HL-60 (cell line): ENCODE results near the gene DAD1.
A peak's percentile ranks its signal among the peaks of the same experiment; 100 is the strongest.
"Not testable (repeated sequence)": the region's sequence is repeated elsewhere in the genome, so short reads cannot be mapped to it uniquely, and the experiment has no call there.

ENCODE experiments used
- DNase-seq, 2 experiments: peaks; one replicate each; pipeline ENCODE4 v3.0.0-alpha.2; 2010 to 2020; ENCODE audit warnings: low read depth in 1 of 2, low spot score in 1 of 2
- H3K27ac ChIP-seq: fragments of 250-450 bp; sonication (Bioruptor Pico); replicated peaks from 2 replicates; pipeline ENCODE4 v1.5.1; 2020; ENCODE audit warnings: mild to moderate bottlenecking, moderate library complexity
- H3K27me3 ChIP-seq: fragments of 250-450 bp; sonication (Bioruptor Pico); 2 replicates; pipeline ENCODE4 v1.5.1; 2021; ENCODE audit warnings: mild to moderate bottlenecking, moderate library complexity; ENCODE audit not compliant: insufficient read depth, poor library complexity, severe bottlenecking
- H3K4me3 ChIP-seq: replicated peaks from 2 replicates; pipeline ENCODE4 v1.5.1; 2011; ENCODE audit warnings: mild to moderate bottlenecking, control low read depth, low read length; ENCODE audit not compliant: insufficient read depth
- GABPA ChIP-seq: IDR thresholded peaks from 2 replicates; pipeline ENCODE4 v1.6.1; 2012; ENCODE audit warnings: low read depth
- POLR2AphosphoS5 ChIP-seq: IDR thresholded peaks from 2 replicates; pipeline ENCODE4 v1.6.1; 2012; ENCODE audit warnings: low read depth
- SPI1 ChIP-seq: IDR thresholded peaks from 2 replicates; pipeline ENCODE4 v1.6.1; 2012; ENCODE audit warnings: low read depth, mild to moderate bottlenecking, borderline replicate concordance
- TF ChIP-seq, protein P1 (sequence below): IDR thresholded peaks from one replicate; pipeline ENCODE4 v1.5.1; 2011; ENCODE audit warnings: low read length, control low read depth, inconsistent platforms; ENCODE audit not compliant: insufficient read depth
- TF ChIP-seq, protein P2 (sequence below): IDR thresholded peaks from 2 replicates; pipeline ENCODE4 v1.6.1; 2012; ENCODE audit warnings: low read depth; ENCODE audit not compliant: insufficient replicate concordance

Gene DAD1

DNA sequence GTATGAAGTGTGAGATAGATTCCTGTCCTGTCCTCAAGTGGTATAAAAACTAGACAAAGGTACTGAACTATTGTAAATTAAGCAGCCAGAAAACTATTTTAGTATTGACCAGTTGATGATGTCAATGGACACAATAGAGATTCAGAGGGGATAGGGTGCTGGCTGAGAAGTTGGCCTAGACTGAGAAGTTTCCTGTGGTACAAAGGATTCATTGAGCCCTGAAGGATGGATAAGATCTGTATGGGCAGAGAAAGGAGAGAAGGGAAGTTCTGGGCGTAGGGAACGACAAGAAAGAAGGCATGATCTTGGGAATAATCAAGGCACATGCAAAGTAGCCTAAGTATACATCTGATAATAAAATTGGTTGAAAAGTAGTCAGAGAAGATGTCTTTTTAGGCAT lies 44.6 kb downstream of the DAD1 start:
- TF ChIP-seq, protein P1, sequence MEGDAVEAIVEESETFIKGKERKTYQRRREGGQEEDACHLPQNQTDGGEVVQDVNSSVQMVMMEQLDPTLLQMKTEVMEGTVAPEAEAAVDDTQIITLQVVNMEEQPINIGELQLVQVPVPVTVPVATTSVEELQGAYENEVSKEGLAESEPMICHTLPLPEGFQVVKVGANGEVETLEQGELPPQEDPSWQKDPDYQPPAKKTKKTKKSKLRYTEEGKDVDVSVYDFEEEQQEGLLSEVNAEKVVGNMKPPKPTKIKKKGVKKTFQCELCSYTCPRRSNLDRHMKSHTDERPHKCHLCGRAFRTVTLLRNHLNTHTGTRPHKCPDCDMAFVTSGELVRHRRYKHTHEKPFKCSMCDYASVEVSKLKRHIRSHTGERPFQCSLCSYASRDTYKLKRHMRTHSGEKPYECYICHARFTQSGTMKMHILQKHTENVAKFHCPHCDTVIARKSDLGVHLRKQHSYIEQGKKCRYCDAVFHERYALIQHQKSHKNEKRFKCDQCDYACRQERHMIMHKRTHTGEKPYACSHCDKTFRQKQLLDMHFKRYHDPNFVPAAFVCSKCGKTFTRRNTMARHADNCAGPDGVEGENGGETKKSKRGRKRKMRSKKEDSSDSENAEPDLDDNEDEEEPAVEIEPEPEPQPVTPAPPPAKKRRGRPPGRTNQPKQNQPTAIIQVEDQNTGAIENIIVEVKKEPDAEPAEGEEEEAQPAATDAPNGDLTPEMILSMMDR: no peak
- TF ChIP-seq, protein P2, sequence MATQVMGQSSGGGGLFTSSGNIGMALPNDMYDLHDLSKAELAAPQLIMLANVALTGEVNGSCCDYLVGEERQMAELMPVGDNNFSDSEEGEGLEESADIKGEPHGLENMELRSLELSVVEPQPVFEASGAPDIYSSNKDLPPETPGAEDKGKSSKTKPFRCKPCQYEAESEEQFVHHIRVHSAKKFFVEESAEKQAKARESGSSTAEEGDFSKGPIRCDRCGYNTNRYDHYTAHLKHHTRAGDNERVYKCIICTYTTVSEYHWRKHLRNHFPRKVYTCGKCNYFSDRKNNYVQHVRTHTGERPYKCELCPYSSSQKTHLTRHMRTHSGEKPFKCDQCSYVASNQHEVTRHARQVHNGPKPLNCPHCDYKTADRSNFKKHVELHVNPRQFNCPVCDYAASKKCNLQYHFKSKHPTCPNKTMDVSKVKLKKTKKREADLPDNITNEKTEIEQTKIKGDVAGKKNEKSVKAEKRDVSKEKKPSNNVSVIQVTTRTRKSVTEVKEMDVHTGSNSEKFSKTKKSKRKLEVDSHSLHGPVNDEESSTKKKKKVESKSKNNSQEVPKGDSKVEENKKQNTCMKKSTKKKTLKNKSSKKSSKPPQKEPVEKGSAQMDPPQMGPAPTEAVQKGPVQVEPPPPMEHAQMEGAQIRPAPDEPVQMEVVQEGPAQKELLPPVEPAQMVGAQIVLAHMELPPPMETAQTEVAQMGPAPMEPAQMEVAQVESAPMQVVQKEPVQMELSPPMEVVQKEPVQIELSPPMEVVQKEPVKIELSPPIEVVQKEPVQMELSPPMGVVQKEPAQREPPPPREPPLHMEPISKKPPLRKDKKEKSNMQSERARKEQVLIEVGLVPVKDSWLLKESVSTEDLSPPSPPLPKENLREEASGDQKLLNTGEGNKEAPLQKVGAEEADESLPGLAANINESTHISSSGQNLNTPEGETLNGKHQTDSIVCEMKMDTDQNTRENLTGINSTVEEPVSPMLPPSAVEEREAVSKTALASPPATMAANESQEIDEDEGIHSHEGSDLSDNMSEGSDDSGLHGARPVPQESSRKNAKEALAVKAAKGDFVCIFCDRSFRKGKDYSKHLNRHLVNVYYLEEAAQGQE: no peak
- TF ChIP-seq POLR2AphosphoS5 (no peak), GABPA (no peak), SPI1 (no peak)
- H3K27me3 ChIP-seq: no peaks in the 10 kb centered on the region
- no peak overlapping the region for H3K4me3 ChIP-seq
- DNase-seq: no peak
- no peak overlapping the region for H3K27ac ChIP-seq

DNA sequence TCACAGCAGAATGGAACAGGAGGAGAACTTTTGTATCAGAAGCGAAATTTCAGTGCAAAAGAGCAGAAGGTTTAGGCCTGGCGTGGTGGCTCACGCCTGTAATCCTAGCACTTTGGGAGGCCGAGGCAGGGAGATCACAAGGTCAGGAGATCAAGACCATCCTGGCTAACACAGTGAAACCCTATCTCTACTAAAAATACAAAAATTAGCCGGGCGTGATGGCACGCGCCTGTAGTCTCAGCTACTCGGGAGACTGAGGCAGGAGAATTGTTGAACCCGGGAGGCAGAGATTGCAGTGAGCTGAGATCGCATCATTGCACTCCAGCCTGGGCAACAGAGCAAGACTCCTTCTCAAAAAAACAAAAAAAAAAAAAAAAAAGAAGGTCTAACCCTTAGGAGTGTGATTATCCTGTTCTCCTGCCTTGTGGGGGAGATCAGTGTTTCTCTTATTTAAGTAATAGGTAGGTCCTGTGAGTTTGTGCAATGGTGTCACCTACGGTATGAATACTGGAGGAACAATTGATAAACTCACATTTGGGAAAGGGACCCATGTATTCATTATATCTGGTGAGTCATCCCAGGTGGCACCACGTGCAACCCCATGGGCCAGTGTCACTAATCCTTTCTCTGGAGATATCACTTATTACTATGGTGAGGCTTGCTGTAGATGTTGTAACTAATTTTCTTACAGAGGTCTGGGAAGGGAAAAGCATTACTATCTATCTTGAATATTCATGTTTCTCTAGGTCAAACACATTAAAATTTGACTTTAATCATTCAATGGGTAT lies 45.3 kb downstream of the DAD1 start:
- not testable (repeated sequence) for H3K27me3 ChIP-seq, H3K4me3 ChIP-seq, DNase-seq, H3K27ac ChIP-seq

DNA sequence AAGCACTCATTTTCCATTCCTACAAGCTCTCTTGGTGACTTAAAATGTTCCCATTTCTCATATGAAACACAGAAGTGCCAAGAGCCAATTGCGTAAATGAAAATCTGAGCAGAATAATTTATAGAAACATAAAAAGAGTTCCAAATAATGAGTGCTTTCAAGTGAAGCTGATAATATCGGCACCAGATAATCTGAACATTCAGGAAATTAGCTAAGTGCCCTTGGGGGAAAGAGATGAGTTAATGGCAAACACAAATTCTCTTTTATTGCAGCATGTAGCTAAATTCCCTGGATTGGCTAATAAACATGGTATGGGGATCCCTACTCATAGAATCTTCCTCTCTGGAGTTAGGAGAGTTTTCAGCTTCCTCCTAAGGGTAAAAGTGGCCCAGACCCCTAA lies 46.7 kb downstream of the DAD1 start:
- Histone ChIP-seq H3K27me3 (no peaks in the 10 kb centered on the region), H3K4me3 (no peak overlapping the region), H3K27ac (no peak overlapping the region)
- no peak for DNase-seq
- TF ChIP-seq, protein P1: no peak
- TF ChIP-seq SPI1: no peak
- TF ChIP-seq, protein P2: no peak

DNA sequence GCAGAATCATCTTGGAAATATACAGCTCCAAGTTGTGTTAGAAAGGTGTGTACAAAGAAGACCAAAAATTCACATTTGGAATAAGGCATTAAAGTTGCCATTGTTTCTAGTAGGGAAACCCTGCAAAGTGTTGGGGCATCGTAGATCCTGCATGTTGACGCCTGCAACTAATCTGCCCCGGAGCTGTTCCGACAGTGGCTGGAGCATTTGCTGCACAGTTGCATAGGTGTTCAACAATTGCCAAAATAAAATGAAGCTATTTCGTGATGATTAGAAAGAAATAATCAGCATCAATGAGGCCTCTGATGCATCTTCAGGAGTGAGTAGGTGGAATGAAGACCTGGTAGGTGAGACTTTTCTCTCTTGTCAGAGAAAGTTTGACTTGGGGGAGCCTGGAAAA lies 47.3 kb downstream of the DAD1 start:
- no peaks in the 10 kb centered on the region for H3K27me3 ChIP-seq
- H3K27ac ChIP-seq: peak overlapping the region; percentile 38
- no peak for DNase-seq
- no peak for TF ChIP-seq POLR2AphosphoS5
- TF ChIP-seq, protein P1: no peak
- no peak for TF ChIP-seq GABPA
- TF ChIP-seq, protein P2: no peak
- TF ChIP-seq SPI1: no peak
- H3K4me3 ChIP-seq: no peak overlapping the region
